B cell (primary cell): ENCODE results near the gene ANKDD1B. TPM values are rescaled to one million over a fixed set of nuclear protein-coding genes. Genes with fewer than 3 reads are reported as not detected.
"Not testable (repeated sequence)": the region's sequence is repeated elsewhere in the genome, so short reads cannot be mapped to it uniquely, and the experiment has no call there.

ENCODE experiments used
- ATAC-seq: fragments of 200-7000 bp; cut with Tn5 transposase; one replicate; pipeline ENCODE4 v1.10.0; 2021; ENCODE audit warnings: low read depth, mild to moderate bottlenecking, moderate number of reproducible peaks, moderate library complexity
- CTCF ChIA-PET: fragments of 350-600 bp; sonication (Branson Sonifier 250); formaldehyde crosslinking; loops from one replicate; lab custom pipeline; 2021; ENCODE audit warnings: antibody characterized with exemption, inconsistent platforms; lab: Charles Lee
- POLR2A ChIA-PET: fragments of 350-600 bp; sonication (Branson Sonifier 250); formaldehyde crosslinking; loops from one replicate; lab custom pipeline; 2021; ENCODE audit warnings: antibody characterized with exemption; lab: Charles Lee
- DNase-seq: peaks from one replicate; pipeline ENCODE4 v3.0.0; 2013
- H2AFZ ChIP-seq: 2 replicates; pipeline ENCODE4 v1.6.1; 2012; ENCODE audit warnings: mild to moderate bottlenecking, low read depth, low read length; ENCODE audit not compliant: insufficient read depth, poor library complexity, severe bottlenecking
- H3K27ac ChIP-seq, 2 donors: 1 replicate in 1 of 2; 2 replicates in 1 of 2; pipeline ENCODE4 v1.5.1; 2012 to 2013; ENCODE audit warnings: low read length in 2 of 2, mild to moderate bottlenecking in 2 of 2, moderate library complexity in 1 of 2
- H3K27me3 ChIP-seq, 4 experiments: fragments of 200-600 bp in 1 of 4; sonication (generic) in 1 of 4; replicated peaks in 1 of 4; 1 replicate in 2 of 4; 2 replicates in 2 of 4; pipeline versions ENCODE4 v1.6.1 to v1.7.0; 2013 to 2016; ENCODE audit warnings: low read length in 3 of 4, mild to moderate bottlenecking in 2 of 4, mixed read lengths in 1 of 4, moderate library complexity in 1 of 4; ENCODE audit not compliant: insufficient read depth in 4 of 4, control insufficient read depth in 3 of 4; ENCODE audit errors: control extremely low read depth in 1 of 4
- H3K36me3 ChIP-seq, 2 experiments: replicated peaks in 1 of 2; 1 replicate in 1 of 2; 2 replicates in 1 of 2; pipeline versions ENCODE4 v1.6.1 to v1.7.1; 2013; ENCODE audit warnings: low read length in 1 of 2; ENCODE audit not compliant: insufficient read depth in 2 of 2, control insufficient read depth in 1 of 2; ENCODE audit errors: control extremely low read depth in 1 of 2, extremely low read depth in 1 of 2
- H3K4me1 ChIP-seq, 2 donors: fragments of 200-600 bp in 1 of 2; sonication (generic) in 1 of 2; 1 replicate in 1 of 2; 2 replicates in 1 of 2; pipeline versions ENCODE4 v1.5.1 to v1.6.1; 2013 to 2017; ENCODE audit warnings: low read length in 2 of 2; ENCODE audit not compliant: control insufficient read depth in 2 of 2, insufficient read depth in 2 of 2
- H3K4me2 ChIP-seq: replicated peaks from 2 replicates; pipeline ENCODE3; 2012; ENCODE audit warnings: mild to moderate bottlenecking, low read depth, low read length; ENCODE audit not compliant: poor library complexity, severe bottlenecking
- H3K4me3 ChIP-seq, 5 experiments: fragments of 200-600 bp in 1 of 5; sonication (generic) in 1 of 5; 1 replicate in 3 of 5; 2 replicates in 2 of 5; pipeline versions ENCODE4 v1.5.1 to v1.7.0; 2011 to 2016; ENCODE audit warnings: low read length in 4 of 5, mild to moderate bottlenecking in 4 of 5, low read depth in 2 of 5, control low read depth in 1 of 5, moderate library complexity in 1 of 5; ENCODE audit not compliant: insufficient read depth in 1 of 5; ENCODE audit errors: control extremely low read depth in 1 of 5, extremely low read depth in 1 of 5
- H3K79me2 ChIP-seq: fragments of 200-600 bp; sonication (generic); one replicate; pipeline ENCODE4 v1.6.0; 2016; ENCODE audit warnings: low read length; ENCODE audit not compliant: control insufficient read depth, insufficient read depth
- H3K9ac ChIP-seq: fragments of 200-600 bp; sonication (generic); 2 replicates; pipeline ENCODE4 v1.6.1; 2017; ENCODE audit warnings: mild to moderate bottlenecking, low read length, moderate library complexity
- H3K9me3 ChIP-seq, 3 donors: one replicate each; pipeline versions ENCODE4 v1.6.1 to v1.7.1; 2013; ENCODE audit warnings: low read length in 2 of 3; ENCODE audit not compliant: control insufficient read depth in 2 of 3, insufficient read depth in 1 of 3; ENCODE audit errors: control extremely low read depth in 1 of 3
- H4K20me1 ChIP-seq: 2 replicates; pipeline ENCODE4 v1.6.0; 2012; ENCODE audit warnings: mild to moderate bottlenecking, low read length; ENCODE audit not compliant: insufficient read depth, control insufficient read depth, poor library complexity, severe bottlenecking
- H3K27ac Mint-ChIP-seq: one replicate; pipeline ENCODE4 v1.8.0; 2021; ENCODE audit warnings: mixed read lengths
- H3K27me3 Mint-ChIP-seq: one replicate; pipeline ENCODE4 v1.8.0; 2021; ENCODE audit warnings: mixed read lengths
- H3K4me1 Mint-ChIP-seq: one replicate; pipeline ENCODE4 v1.8.0; 2021; ENCODE audit warnings: mixed read lengths
- H3K4me3 Mint-ChIP-seq: one replicate; pipeline ENCODE4 v1.8.0; 2021; ENCODE audit warnings: mixed read lengths
- H3K9me3 Mint-ChIP-seq: one replicate; pipeline ENCODE4 v1.8.0; 2022; ENCODE audit warnings: mixed read lengths; ENCODE audit not compliant: insufficient read depth
- EZH2 ChIP-seq: IDR thresholded peaks from 2 replicates; pipeline ENCODE4 v1.6.1; 2012; ENCODE audit warnings: borderline replicate concordance, low read depth, mild to moderate bottlenecking, moderate library complexity, low read length; ENCODE audit not compliant: insufficient read depth, poor library complexity, severe bottlenecking
- WGBS: methylation state at CpG from one replicate; pipeline ENCODE4 v1.1.5; 2013; ENCODE audit warnings: missing lambda C conversion rate; ENCODE audit not compliant: insufficient coverage; 5-methylcytosine and 5-hydroxymethylcytosine counted together
- intact Hi-C: fragments of 100-400 bp; cut with micrococcal nuclease; formaldehyde crosslinking; loops from one replicate; pipeline ENCODE4 v1.10.0; 2022
- polyA plus RNA-seq: library from polyadenylated mRNA; depleted of rRNA; stranded (reverse); fragments of >200 nt; gene quantifications from 2 replicates; pipeline ENCODE4 v1.2.3, GENCODE V29; 2012
- total RNA-seq, 2 donors: library from RNA; stranded (reverse); fragments of 120-200 nt in 1 of 2; gene quantifications; 1 replicate in 1 of 2; 2 replicates in 1 of 2; pipeline versions ENCODE4 v1.2.3 to v1.2.4, GENCODE V29; 2013 to 2022
- TF ChIP-seq, protein P1 (sequence below): fragments of 200-600 bp; IDR thresholded peaks from one replicate; pipeline ENCODE4 v1.8.0; 2022; ENCODE audit warnings: antibody characterized with exemption, mild to moderate bottlenecking

Gene ANKDD1B
- total and polyA plus RNA-seq, 2 donors (not counting 1 experiment from before 2014, with no cell fraction given) = 0.30 to 1.1 TPM

DNA sequence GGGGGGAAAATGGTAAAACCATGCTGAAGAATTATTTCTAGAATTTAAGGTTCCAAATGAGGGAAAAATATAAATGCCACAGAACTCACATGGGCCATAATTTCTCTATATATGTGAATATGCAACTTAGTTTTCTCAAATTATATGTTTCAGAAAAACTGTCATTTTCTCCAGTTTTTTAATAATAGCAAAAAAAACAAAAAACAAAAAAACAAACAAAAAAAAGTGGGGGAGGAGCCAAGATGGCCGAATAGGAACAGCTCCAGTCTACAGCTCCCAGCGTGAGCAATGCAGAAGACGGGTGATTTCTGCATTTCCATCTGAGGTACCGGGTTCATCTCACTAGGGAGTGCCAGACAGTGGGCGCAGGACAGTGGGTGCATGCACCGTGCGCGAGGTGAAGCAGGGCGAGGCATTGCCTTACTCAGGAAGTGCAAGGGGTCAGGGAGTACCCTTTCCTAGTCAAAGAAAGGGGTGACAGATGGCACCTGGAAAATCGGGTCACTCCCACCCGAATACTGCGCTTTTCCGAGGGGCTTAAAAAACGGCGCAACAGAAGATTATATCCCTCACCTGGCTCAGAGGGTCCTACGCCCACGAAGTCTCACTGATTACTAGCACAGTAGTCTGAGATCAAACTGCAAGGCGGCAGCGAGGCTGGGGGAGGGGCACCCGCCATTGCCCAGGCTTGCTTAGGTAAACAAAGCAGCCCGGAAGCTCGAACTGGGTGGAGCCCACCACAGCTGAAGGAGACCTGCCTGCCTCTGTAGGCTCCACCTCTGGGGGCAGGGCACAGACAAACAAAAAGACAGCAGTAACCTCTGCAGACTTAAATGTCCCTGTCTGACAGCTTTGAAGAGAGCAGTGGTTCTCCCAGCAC, 84.5 kb downstream of the ANKDD1B start:
- H3K27ac ChIP-seq, DNase-seq, ATAC-seq, H4K20me1 ChIP-seq, H3K4me2 ChIP-seq, H3K4me1 Mint-ChIP-seq, CTCF ChIA-PET, H3K79me2 ChIP-seq, H2AFZ ChIP-seq, H3K4me1 ChIP-seq, H3K4me3 ChIP-seq, H3K9me3 ChIP-seq, POLR2A ChIA-PET, intact Hi-C loops, H3K27ac Mint-ChIP-seq, H3K27me3 ChIP-seq, H3K9ac ChIP-seq, H3K9me3 Mint-ChIP-seq, H3K4me3 Mint-ChIP-seq, H3K27me3 Mint-ChIP-seq: not testable (repeated sequence)
- peaks cover 5 to 19% of the 10 kb centered on the region in 2 experiments for H3K36me3 ChIP-seq
- WGBS = 95% methylated on average over 15 of the region's 22 CpGs

DNA sequence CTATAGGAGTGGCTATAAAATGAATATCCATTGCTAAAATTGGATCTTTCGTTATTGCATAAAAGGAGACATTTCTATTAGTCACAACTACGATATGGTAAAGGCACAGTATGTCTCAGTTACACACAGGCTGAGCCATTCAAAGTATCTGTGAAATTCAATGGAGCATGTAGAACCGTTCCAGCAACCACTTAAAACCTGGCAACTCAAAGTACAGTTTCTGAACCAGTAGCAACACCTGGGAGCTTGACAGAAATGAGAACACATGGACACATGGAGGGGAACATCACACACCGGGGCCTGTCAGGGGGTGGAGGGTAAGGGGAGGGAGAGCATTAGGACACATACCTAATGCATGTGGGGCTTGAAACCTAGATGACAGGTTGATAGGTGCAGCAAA, 90.6 kb downstream of the ANKDD1B start:
- TF ChIP-seq, protein P1, sequence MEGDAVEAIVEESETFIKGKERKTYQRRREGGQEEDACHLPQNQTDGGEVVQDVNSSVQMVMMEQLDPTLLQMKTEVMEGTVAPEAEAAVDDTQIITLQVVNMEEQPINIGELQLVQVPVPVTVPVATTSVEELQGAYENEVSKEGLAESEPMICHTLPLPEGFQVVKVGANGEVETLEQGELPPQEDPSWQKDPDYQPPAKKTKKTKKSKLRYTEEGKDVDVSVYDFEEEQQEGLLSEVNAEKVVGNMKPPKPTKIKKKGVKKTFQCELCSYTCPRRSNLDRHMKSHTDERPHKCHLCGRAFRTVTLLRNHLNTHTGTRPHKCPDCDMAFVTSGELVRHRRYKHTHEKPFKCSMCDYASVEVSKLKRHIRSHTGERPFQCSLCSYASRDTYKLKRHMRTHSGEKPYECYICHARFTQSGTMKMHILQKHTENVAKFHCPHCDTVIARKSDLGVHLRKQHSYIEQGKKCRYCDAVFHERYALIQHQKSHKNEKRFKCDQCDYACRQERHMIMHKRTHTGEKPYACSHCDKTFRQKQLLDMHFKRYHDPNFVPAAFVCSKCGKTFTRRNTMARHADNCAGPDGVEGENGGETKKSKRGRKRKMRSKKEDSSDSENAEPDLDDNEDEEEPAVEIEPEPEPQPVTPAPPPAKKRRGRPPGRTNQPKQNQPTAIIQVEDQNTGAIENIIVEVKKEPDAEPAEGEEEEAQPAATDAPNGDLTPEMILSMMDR = no peak
- no peak for TF ChIP-seq EZH2
- ChIA-PET POLR2A (no interaction called here), CTCF (no interaction called here)
- no peaks in the 10 kb centered on the region for H3K9me3 Mint-ChIP-seq
- Histone ChIP-seq H3K4me3 (no peak overlapping the region), H3K4me2 (no peak overlapping the region), H3K27me3 (no peaks in the 10 kb centered on the region), H4K20me1 (no peaks in the 10 kb centered on the region), H3K4me1 (no peaks in the 10 kb centered on the region), H3K27ac (no peak overlapping the region), H3K9ac (no peak overlapping the region), H2AFZ (no peak overlapping the region), H3K36me3 (peaks cover 17 to 30% of the 10 kb centered on the region in 2 experiments), H3K79me2 (no peaks in the 10 kb centered on the region), H3K9me3 (no peaks in the 10 kb centered on the region)
- DNase-seq (no peak), ATAC-seq (no peak)
- no peak overlapping the region for H3K4me3 Mint-ChIP-seq
- no peak overlapping the region for H3K27ac Mint-ChIP-seq
- peaks cover 4% of the 10 kb centered on the region for H3K4me1 Mint-ChIP-seq
- intact Hi-C loops = no loop called here
- no peaks in the 10 kb centered on the region for H3K27me3 Mint-ChIP-seq
- 100% methylated on average over 1 of the region's 4 CpGs for WGBS
